Effector memory CD4-positive, alpha-beta T cell (primary cell): Measurements from ENCODE around the gene CAP2.

ENCODE experiments used
- DNase-seq, 3 donors: peaks; one replicate each; pipeline ENCODE4 v3.0.0-alpha.2; 2020
- H3K27ac ChIP-seq: 2 replicates; pipeline ENCODE4 v1.7.0; 2013; ENCODE audit warnings: mild to moderate bottlenecking, low read length, moderate library complexity; ENCODE audit not compliant: insufficient read depth, poor library complexity, severe bottlenecking
- H3K27me3 ChIP-seq: replicated peaks from 2 replicates; pipeline ENCODE4 v1.7.0; 2013; ENCODE audit warnings: mild to moderate bottlenecking, low read length; ENCODE audit not compliant: insufficient read depth, control insufficient read depth, poor library complexity, severe bottlenecking
- H3K36me3 ChIP-seq: 2 replicates; pipeline ENCODE4 v1.7.0; 2013; ENCODE audit warnings: mild to moderate bottlenecking, low read length, moderate library complexity; ENCODE audit not compliant: control insufficient read depth, insufficient read depth
- H3K4me1 ChIP-seq: 2 replicates; pipeline ENCODE4 v1.7.0; 2013; ENCODE audit warnings: low read length, mild to moderate bottlenecking; ENCODE audit not compliant: control insufficient read depth, insufficient read depth, poor library complexity, severe bottlenecking
- H3K4me3 ChIP-seq: 2 replicates; pipeline ENCODE4 v1.7.0; 2013; ENCODE audit warnings: low read length, low read depth, mild to moderate bottlenecking; ENCODE audit not compliant: insufficient read depth, poor library complexity, severe bottlenecking
- H3K9me3 ChIP-seq: 2 replicates; pipeline ENCODE4 v1.7.0; 2013; ENCODE audit warnings: mild to moderate bottlenecking, low read length, moderate library complexity; ENCODE audit not compliant: control insufficient read depth

Gene CAP2

GRCh38 chr6:17491416-17492142 is 98.2 kb downstream of the CAP2 start:
- H3K4me1 ChIP-seq = no peaks in the 10 kb centered on the region
- DNase-seq = no peak
- no peak overlapping the region for H3K27ac ChIP-seq
- no peaks in the 10 kb centered on the region for H3K9me3 ChIP-seq
- H3K36me3 ChIP-seq = no peaks in the 10 kb centered on the region
- no peak overlapping the region for H3K4me3 ChIP-seq
- peaks cover 5% of the 10 kb centered on the region for H3K27me3 ChIP-seq

- H3K36me3 ChIP-seq = no peaks in the 10 kb centered on the region
- DNase-seq = no peak
- no peaks in the 10 kb centered on the region for H3K4me1 ChIP-seq
- no peaks in the 10 kb centered on the region for H3K9me3 ChIP-seq
- H3K27ac ChIP-seq = no peak overlapping the region
- H3K27me3 ChIP-seq = peaks cover 5% of the 10 kb centered on the region
- H3K4me3 ChIP-seq = no peak overlapping the region
These were observed 99.0 kb downstream of the CAP2 start for GRCh38 chr6:17492350-17492749.

- H3K9me3 ChIP-seq = no peaks in the 10 kb centered on the region
- H3K4me3 ChIP-seq = no peak overlapping the region
- H3K27ac ChIP-seq = no peak overlapping the region
- no peaks in the 10 kb centered on the region for H3K36me3 ChIP-seq
- H3K27me3 ChIP-seq = peaks cover 5% of the 10 kb centered on the region
- DNase-seq = no peak
- H3K4me1 ChIP-seq = no peaks in the 10 kb centered on the region
These were observed 99.9 kb downstream of the CAP2 start for GRCh38 chr6:17493286-17493685.

- Histone ChIP-seq H3K27me3 (peaks cover 5% of the 10 kb centered on the region), H3K9me3 (no peaks in the 10 kb centered on the region), H3K36me3 (no peaks in the 10 kb centered on the region), H3K4me3 (no peak overlapping the region), H3K27ac (no peak overlapping the region), H3K4me1 (no peaks in the 10 kb centered on the region)
- DNase-seq = no peak
These were observed 100.8 kb downstream of the CAP2 start for GRCh38 chr6:17494177-17494576.

GRCh38 chr6:17494919-17495318 is 101.5 kb downstream of the CAP2 start:
- H3K36me3 ChIP-seq = no peaks in the 10 kb centered on the region
- H3K27ac ChIP-seq = no peak overlapping the region
- no peak for DNase-seq
- H3K9me3 ChIP-seq = no peaks in the 10 kb centered on the region
- peaks cover 5% of the 10 kb centered on the region for H3K27me3 ChIP-seq
- no peak overlapping the region for H3K4me3 ChIP-seq
- no peaks in the 10 kb centered on the region for H3K4me1 ChIP-seq

- H3K4me1 ChIP-seq = no peaks in the 10 kb centered on the region
- no peaks in the 10 kb centered on the region for H3K9me3 ChIP-seq
- no peak for DNase-seq
These were observed 104.2 kb downstream of the CAP2 start for GRCh38 chr6:17497535-17498095.

GRCh38 chr6:17501442-17501841 is 108.0 kb downstream of the CAP2 start:
- Histone ChIP-seq H3K36me3 (no peaks in the 10 kb centered on the region), H3K9me3 (no peaks in the 10 kb centered on the region), H3K27ac (no peak overlapping the region), H3K4me1 (no peaks in the 10 kb centered on the region), H3K4me3 (no peak overlapping the region), H3K27me3 (no peaks in the 10 kb centered on the region)
- no peak for DNase-seq

More at GRCh38 chr6:17497535-17498095, 104.2 kb downstream of the CAP2 start:
- peaks cover 5% of the 10 kb centered on the region for H3K27me3 ChIP-seq
- H3K4me3 ChIP-seq = no peak overlapping the region
- no peak overlapping the region for H3K27ac ChIP-seq
- no peaks in the 10 kb centered on the region for H3K36me3 ChIP-seq

GRCh38 chr6:17501982-17502704 is 108.7 kb downstream of the CAP2 start:
- H3K36me3 ChIP-seq = no peaks in the 10 kb centered on the region
- H3K27ac ChIP-seq = no peak overlapping the region
- no peak for DNase-seq
- H3K4me1 ChIP-seq = no peaks in the 10 kb centered on the region
- no peaks in the 10 kb centered on the region for H3K27me3 ChIP-seq
- H3K4me3 ChIP-seq = no peak overlapping the region
- no peaks in the 10 kb centered on the region for H3K9me3 ChIP-seq

GRCh38 chr6:17503051-17503450 is 109.7 kb downstream of the CAP2 start:
- no peaks in the 10 kb centered on the region for H3K4me1 ChIP-seq
- H3K4me3 ChIP-seq = no peak overlapping the region
- no peak for DNase-seq
- H3K9me3 ChIP-seq = no peaks in the 10 kb centered on the region
- H3K27me3 ChIP-seq = no peaks in the 10 kb centered on the region
- H3K36me3 ChIP-seq = no peaks in the 10 kb centered on the region
- no peak overlapping the region for H3K27ac ChIP-seq

- no peaks in the 10 kb centered on the region for H3K27me3 ChIP-seq
- H3K4me1 ChIP-seq = no peaks in the 10 kb centered on the region
- no peak overlapping the region for H3K4me3 ChIP-seq
- DNase-seq = no peak
- no peaks in the 10 kb centered on the region for H3K36me3 ChIP-seq
- H3K9me3 ChIP-seq = no peaks in the 10 kb centered on the region
- H3K27ac ChIP-seq = no peak overlapping the region
These were observed 110.6 kb downstream of the CAP2 start for GRCh38 chr6:17504005-17504404.
